GM21619 (cell line): Measurements from ENCODE around the gene VPS4A.

Source experiments
- ATAC-seq: cut with Tn5 transposase; IDR thresholded peaks from one replicate; pipeline ENCODE4 v1.9.1; 2021; ENCODE audit not compliant: unreplicated experiment

VPS4A gene

GRCh38 chr16:69306031-69306430 lies 5.1 kb upstream of the VPS4A start:
- no peak for ATAC-seq

GRCh38 chr16:69307091-69307490 lies 4.1 kb upstream of the VPS4A start:
- no peak for ATAC-seq

GRCh38 chr16:69307856-69308255 lies 3.3 kb upstream of the VPS4A start:
- ATAC-seq, result no peak

GRCh38 chr16:69309316-69309715 lies 1.8 kb upstream of the VPS4A start:
- ATAC-seq, result no peak

- peak; percentile 46 for ATAC-seq
Observed at GRCh38 chr16:69311533-69312387, 610 bp downstream of the VPS4A start.

- no peak for ATAC-seq
Observed at GRCh38 chr16:69313469-69313868, 2.3 kb downstream of the VPS4A start.

GRCh38 chr16:69314534-69314933 lies 3.4 kb downstream of the VPS4A start:
- ATAC-seq, result no peak

GRCh38 chr16:69315486-69316311 lies 4.5 kb downstream of the VPS4A start:
- no peak for ATAC-seq

GRCh38 chr16:69316595-69317034 lies 5.5 kb downstream of the VPS4A start:
- ATAC-seq, result no peak

- no peak for ATAC-seq
Observed at GRCh38 chr16:69318177-69318910, 7.2 kb downstream of the VPS4A start.

GRCh38 chr16:69318911-69319289 lies 7.8 kb downstream of the VPS4A start:
- ATAC-seq, result no peak

GRCh38 chr16:69319381-69319780 lies 8.2 kb downstream of the VPS4A start:
- no peak for ATAC-seq

GRCh38 chr16:69319826-69320739 lies 8.9 kb downstream of the VPS4A start:
- ATAC-seq, result no peak

- ATAC-seq, result no peak
Observed at GRCh38 chr16:69320740-69321073, 9.6 kb downstream of the VPS4A start.

GRCh38 chr16:69321080-69321479 lies 9.9 kb downstream of the VPS4A start:
- ATAC-seq, result no peak

- ATAC-seq, result no peak
Observed at GRCh38 chr16:69322343-69322742, 11.2 kb downstream of the VPS4A start.

- ATAC-seq, result no peak
Observed at GRCh38 chr16:69323415-69323814, 12.3 kb downstream of the VPS4A start.

GRCh38 chr16:69324013-69324531 lies 12.9 kb downstream of the VPS4A start:
- no peak for ATAC-seq

GRCh38 chr16:69324585-69325253 lies 13.6 kb downstream of the VPS4A start:
- ATAC-seq, result no peak

GRCh38 chr16:69325784-69326171 lies 14.6 kb downstream of the VPS4A start:
- ATAC-seq, result no peak
